ENCODE results near the gene BTK.
A peak's percentile ranks its signal among the peaks of the same experiment; 100 is the strongest.

DNA sequence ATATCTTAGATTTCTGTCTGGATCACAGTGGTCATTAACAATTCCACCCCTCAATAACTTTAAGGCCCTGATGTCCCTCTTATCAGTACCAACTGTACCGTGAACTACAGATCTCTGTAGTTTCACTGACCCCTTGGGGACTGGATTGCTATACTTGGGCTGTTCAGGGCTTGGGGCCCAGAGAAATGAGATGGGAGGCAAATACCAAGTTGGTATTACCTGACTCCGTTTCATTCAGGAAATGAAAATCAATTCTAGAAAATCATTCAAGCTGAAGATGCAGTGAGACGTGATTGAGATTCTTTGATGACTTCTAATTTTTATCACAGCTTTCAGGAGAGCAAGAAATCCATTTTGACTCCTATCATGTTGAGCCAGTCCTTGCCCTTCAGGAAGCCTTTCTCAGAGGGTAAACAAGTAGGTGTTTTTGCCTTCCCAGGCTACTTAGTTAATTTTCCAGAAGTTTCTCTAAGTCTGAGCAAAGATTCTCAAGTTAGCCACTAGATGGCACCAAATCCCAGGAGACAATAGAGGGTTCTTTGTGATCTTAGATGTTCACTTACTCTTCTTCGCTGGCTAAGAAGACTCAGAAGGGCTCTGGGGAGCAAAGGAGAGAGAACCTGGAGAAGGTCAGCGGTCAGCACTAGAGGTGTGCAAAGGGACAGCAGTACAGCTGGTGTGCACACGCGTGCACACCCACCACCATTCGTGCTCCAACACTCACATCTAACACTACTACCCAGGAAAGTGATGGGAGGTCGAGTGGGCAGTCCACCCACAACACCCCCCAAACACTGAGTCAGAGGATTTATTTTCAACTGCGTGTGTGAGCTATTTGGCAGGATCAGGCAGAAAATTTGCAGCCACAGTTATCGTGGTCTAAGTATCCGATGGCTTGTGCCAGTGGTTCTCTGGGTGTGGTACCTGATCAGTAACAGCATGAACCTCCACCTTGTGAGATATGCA lies 29.5 kb upstream of the BTK start:
- TF ChIP-seq CTCF (IDR thresholded peaks at IDR 0.05; ENCODE audit: low read depth, low read length) (peak; percentile 85), EZH2phosphoT487 (IDR thresholded peaks at IDR 0.05; ENCODE audit: low read depth) (no peak)

Measured in OCI-LY3 (cell line).